AG09309 (cell line): ENCODE results near the gene KIR2DL1.
"Not testable (repeated sequence)": the region's sequence is repeated elsewhere in the genome, so short reads cannot be mapped to it uniquely, and the experiment has no call there.

Source experiments
- DNase-seq: peaks from one replicate; pipeline ENCODE4 v3.0.0-alpha.2; 2010; ENCODE audit warnings: low read depth
- H3K4me3 ChIP-seq: 2 replicates; pipeline ENCODE4 v1.5.1; 2011; ENCODE audit warnings: mild to moderate bottlenecking, low read depth, low read length, moderate library complexity; ENCODE audit not compliant: control insufficient read depth
- TF ChIP-seq, protein P1 (sequence below): IDR thresholded peaks from 2 replicates; pipeline ENCODE4 v1.5.1; 2011; ENCODE audit warnings: mild to moderate bottlenecking, low read depth, low read length, inconsistent platforms; ENCODE audit not compliant: insufficient read depth, control insufficient read depth; ENCODE audit errors: missing control alignments

KIR2DL1 gene

DNA sequence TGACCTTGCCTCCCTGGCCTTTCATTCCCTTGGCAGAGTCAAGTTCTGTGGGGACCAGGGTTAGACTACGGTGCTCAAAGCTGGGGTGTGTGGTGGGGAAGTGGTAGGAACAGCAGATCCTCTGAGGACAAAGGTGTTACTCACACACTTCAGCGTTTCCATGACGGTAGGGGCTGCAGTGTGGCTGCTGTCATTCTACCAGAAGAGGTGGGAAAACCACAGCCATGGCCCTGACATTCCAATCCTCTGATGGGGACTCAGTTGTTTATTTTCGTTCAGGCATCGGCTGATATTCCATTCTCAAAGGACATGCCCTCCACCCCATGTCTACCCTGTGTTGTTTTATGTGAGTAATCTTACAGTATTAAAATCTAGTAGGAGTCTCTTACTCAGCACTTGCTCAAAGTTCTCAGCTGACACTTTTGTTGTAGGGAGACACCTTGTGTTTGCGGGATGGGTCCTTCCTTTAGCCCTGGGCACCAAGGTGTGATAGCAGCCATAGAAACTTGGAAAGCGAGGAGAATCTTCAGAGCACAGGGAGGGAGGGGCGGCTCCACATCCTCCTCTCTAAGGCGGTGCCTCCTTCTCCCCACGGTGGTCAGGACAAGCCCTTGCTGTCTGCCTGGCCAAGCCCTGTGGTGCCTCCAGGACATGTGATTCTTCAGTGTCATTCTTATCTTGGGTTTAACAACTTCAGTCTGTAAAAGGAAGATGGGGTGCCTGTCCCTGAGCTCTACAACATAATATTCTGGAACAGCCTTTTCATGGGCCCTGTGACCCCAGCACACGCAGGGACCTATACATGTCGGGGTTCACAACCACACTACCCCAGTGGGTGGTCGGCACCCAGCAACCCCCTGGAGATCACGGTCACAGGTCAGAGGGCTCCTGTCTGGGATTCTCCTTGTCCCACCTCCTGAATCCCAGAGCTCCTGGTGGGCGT, 1.7 kb downstream of the KIR2DL1 start:
- H3K4me3 ChIP-seq, DNase-seq: not testable (repeated sequence)

DNA sequence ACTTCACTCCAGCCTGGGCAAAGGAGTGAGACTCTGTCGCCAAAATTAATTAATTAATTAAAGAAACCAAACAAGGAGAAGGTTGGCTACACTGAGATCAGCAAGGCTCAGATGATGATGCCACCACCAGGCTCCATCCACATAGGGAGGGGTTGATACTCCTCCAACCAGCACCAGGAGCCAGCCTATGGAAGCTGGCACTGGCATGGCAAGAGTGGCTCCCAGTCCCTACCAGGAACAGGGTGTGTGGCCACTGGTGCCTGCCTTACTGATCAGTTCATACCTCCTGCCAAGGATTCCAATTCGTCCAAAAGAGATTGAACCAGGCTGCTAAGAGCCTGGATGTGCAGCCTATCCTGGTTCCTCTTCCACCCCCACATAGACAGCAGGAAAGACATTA, 3.1 kb downstream of the KIR2DL1 start:
- DNase-seq, H3K4me3 ChIP-seq: not testable (repeated sequence)

- not testable (repeated sequence) for DNase-seq, H3K4me3 ChIP-seq
These were observed 5.7 kb downstream of the KIR2DL1 start for GRCh38 chr19:54775095-54775815.

- H3K4me3 ChIP-seq, DNase-seq: not testable (repeated sequence)
These were observed 6.2 kb downstream of the KIR2DL1 start for GRCh38 chr19:54775830-54776229.

GRCh38 chr19:54777851-54778250, 8.3 kb downstream of the KIR2DL1 start:
- not testable (repeated sequence) for H3K4me3 ChIP-seq, DNase-seq

DNA sequence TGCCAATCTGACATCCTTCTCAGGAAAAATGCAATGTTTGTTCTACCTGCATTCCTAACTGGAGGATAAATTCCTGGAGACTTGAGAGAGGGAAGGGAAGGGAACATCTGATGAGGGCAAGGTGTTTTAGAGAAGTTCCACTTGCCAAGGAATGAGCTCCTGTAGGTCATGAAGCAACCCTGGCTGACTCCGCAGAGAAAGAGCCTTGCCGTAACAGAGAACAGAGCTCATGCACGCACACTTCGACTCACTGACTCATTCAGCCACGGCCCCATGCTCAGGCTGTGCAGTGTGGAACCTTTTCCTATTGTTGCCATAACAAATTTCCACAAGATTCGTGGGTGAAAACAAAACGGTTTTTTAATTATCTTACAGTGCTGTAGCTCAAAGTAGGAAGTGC, 9.3 kb downstream of the KIR2DL1 start:
- not testable (repeated sequence) for DNase-seq

GRCh38 chr19:54782916-54783315, 13.3 kb downstream of the KIR2DL1 start:
- not testable (repeated sequence) for H3K4me3 ChIP-seq, DNase-seq

More for the DNA sequence above, 9.3 kb downstream of the KIR2DL1 start:
- H3K4me3 ChIP-seq: not testable (repeated sequence)

- not testable (repeated sequence) for DNase-seq, H3K4me3 ChIP-seq
These were observed 16.6 kb downstream of the KIR2DL1 start for GRCh38 chr19:54786091-54786723.

- DNase-seq: not testable (repeated sequence)
These were observed 18.6 kb downstream of the KIR2DL1 start for GRCh38 chr19:54788154-54788553.

GRCh38 chr19:54790711-54791110, 21.1 kb downstream of the KIR2DL1 start:
- TF ChIP-seq, protein P1, sequence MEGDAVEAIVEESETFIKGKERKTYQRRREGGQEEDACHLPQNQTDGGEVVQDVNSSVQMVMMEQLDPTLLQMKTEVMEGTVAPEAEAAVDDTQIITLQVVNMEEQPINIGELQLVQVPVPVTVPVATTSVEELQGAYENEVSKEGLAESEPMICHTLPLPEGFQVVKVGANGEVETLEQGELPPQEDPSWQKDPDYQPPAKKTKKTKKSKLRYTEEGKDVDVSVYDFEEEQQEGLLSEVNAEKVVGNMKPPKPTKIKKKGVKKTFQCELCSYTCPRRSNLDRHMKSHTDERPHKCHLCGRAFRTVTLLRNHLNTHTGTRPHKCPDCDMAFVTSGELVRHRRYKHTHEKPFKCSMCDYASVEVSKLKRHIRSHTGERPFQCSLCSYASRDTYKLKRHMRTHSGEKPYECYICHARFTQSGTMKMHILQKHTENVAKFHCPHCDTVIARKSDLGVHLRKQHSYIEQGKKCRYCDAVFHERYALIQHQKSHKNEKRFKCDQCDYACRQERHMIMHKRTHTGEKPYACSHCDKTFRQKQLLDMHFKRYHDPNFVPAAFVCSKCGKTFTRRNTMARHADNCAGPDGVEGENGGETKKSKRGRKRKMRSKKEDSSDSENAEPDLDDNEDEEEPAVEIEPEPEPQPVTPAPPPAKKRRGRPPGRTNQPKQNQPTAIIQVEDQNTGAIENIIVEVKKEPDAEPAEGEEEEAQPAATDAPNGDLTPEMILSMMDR: no peak
- no peak for DNase-seq
- no peak overlapping the region for H3K4me3 ChIP-seq

More at GRCh38 chr19:54788154-54788553, 18.6 kb downstream of the KIR2DL1 start:
- not testable (repeated sequence) for H3K4me3 ChIP-seq

GRCh38 chr19:54791476-54791875, 21.9 kb downstream of the KIR2DL1 start:
- H3K4me3 ChIP-seq: no peak overlapping the region
- no peak for DNase-seq
- TF ChIP-seq, protein P1: no peak
